ENCODE data around the gene CCDC124. TPM values are rescaled to one million over a fixed set of nuclear protein-coding genes. Genes with fewer than 3 reads are reported as not detected.

CCDC124 gene
- polyA plus RNA-seq, 1 donor: 49.7 TPM

DNA sequence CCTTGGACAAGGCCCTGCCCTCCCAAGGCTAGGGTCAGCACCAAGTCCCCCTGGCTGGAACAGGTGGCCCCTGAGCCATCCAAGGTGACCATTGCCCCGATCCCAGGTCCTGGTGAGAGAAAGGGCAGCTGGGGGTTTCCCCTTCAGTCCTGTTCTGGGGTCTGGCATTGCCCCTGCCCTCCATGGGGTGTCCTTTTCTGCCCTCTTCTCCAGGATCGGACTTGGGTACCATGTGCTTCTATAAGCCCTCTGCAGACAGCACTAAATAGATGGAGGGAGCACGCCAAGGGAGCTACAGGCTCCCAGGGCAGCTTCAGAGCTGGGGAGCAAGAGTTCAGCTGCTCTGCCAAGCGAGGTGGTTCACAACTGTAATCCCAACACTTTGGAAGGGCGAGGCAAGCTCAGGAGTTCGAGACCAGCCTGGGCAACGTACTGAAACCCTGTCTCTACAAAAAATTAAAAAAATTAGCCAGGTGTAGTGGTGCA is 20.5 kb downstream of the CCDC124 start:
- Histone ChIP-seq H3K4me1 (ENCODE audit: control insufficient read depth, insufficient read depth, low read length) (peaks cover 34% of the 10 kb centered on the region), H3K27me3 (ENCODE audit: control insufficient read depth, insufficient read depth, low read length) (peaks cover 74% of the 10 kb centered on the region), H3K4me3 (ENCODE audit: low read length) (no peak overlapping the region), H3K36me3 (ENCODE audit: control insufficient read depth, insufficient read depth, low read length) (no peaks in the 10 kb centered on the region), H3K9me3 (ENCODE audit: control insufficient read depth, low read depth, low read length) (peaks cover 10% of the 10 kb centered on the region), H3K27ac (ENCODE audit: low read length) (no peak overlapping the region)
- no CpG with 5 or more reads among the region's 7 CpGs for WGBS (ENCODE audit: insufficient coverage, low lambda C conversion rate)
- no peak for DNase-seq

DNA sequence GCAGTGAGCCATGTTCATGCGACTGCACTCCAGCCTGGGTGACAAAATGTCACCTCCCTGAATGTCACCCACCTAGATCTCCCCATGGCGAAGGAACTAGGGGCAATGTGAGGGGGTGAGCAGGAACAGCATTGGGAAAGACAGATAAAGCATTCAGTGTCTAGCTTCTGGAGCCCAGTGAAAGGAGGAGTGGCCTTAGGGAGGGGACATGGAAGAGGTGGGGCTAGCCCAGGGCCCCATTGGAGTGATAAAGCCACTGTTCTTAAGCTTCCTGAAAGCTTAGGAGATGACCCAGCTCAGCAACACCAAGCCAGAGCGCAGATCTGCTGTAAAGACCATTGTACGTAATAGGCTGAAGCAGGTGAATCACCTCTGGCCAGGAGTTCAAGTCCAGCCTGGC is 21.1 kb downstream of the CCDC124 start:
- Histone ChIP-seq H3K9me3 (ENCODE audit: control insufficient read depth, low read depth, low read length) (peaks cover 10% of the 10 kb centered on the region), H3K4me1 (ENCODE audit: control insufficient read depth, insufficient read depth, low read length) (peaks cover 30% of the 10 kb centered on the region), H3K4me3 (ENCODE audit: low read length) (no peak overlapping the region), H3K36me3 (ENCODE audit: control insufficient read depth, insufficient read depth, low read length) (no peaks in the 10 kb centered on the region), H3K27me3 (ENCODE audit: control insufficient read depth, insufficient read depth, low read length) (peaks cover 70% of the 10 kb centered on the region), H3K27ac (ENCODE audit: low read length) (no peak overlapping the region)
- DNase-seq: peak in 1 of 2 donors; percentile 54
- 83% methylated on average over 1 of the region's 4 CpGs for WGBS (ENCODE audit: insufficient coverage, low lambda C conversion rate)

DNA sequence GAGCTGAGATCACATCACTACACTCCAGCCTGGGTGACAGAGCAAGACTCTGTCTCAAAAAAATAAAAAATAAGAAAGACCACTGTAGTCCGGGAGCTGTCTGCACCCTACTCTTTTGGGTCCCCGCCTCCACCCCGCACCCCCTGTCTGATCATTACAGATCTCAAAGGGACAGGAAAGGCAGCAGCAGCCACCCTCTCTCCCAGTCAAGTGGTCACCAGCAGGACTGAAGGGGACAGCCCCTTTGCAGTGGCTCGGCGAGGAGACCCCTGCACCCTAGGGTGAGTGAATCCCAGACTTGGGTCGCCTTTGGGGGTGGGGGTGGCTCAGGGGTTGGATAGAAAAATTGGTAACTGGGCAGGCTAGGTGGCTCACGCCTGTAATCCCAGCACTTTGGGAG is 21.6 kb downstream of the CCDC124 start:
- no CpG with 5 or more reads among the region's 7 CpGs for WGBS (ENCODE audit: insufficient coverage, low lambda C conversion rate)

DNA sequence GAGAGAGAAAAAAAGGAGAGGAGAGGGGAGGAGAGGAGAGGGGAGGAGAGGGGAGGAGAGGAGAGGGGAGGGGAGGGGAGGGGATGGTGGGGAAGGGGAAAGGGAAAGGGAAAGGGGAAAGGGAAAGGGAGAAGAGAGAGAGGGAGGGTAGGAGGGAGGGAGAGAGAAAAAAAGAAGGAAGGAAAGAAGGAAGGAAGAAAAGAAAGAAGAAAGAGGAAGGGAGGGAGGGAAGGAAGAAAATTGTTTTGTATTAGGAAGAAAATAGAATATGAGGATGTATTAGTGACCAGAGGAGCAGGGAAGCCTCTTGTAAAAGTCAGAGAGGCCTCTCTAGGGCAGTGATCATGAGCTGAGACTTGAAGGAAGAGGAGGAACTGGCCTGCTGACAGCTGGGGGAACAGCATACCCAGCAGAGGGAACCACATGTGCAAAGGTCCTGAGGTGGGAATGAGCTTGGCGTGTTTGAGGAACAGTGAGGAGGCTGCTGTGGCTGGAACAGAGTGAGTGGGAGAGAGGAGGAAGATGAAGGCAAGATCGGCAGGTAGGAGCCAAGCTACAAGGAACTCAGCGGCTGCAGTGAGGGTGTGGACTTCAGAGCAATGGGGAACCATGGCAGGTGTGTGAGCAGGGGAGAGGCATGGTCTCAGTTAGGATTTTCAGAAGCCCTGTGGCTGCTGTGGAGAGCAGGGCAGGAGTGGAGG is 24.5 kb downstream of the CCDC124 start:
- DNase-seq: no peak
- no peak overlapping the region for H3K27ac ChIP-seq (ENCODE audit: low read length)
- peaks cover 37% of the 10 kb centered on the region for H3K27me3 ChIP-seq (ENCODE audit: control insufficient read depth, insufficient read depth, low read length)
- H3K36me3 ChIP-seq (ENCODE audit: control insufficient read depth, insufficient read depth, low read length): no peaks in the 10 kb centered on the region
- WGBS (ENCODE audit: insufficient coverage, low lambda C conversion rate): no CpG with 5 or more reads among the region's 3 CpGs
- H3K4me3 ChIP-seq (ENCODE audit: low read length): no peak overlapping the region
- peaks cover 4% of the 10 kb centered on the region for H3K4me1 ChIP-seq (ENCODE audit: control insufficient read depth, insufficient read depth, low read length)
- no peaks in the 10 kb centered on the region for H3K9me3 ChIP-seq (ENCODE audit: control insufficient read depth, low read depth, low read length)

More for the DNA sequence above, 21.6 kb downstream of the CCDC124 start:
- Histone ChIP-seq H3K4me1 (ENCODE audit: control insufficient read depth, insufficient read depth, low read length) (peaks cover 25% of the 10 kb centered on the region), H3K9me3 (ENCODE audit: control insufficient read depth, low read depth, low read length) (peaks cover 10% of the 10 kb centered on the region), H3K36me3 (ENCODE audit: control insufficient read depth, insufficient read depth, low read length) (no peaks in the 10 kb centered on the region), H3K27ac (ENCODE audit: low read length) (no peak overlapping the region), H3K27me3 (ENCODE audit: control insufficient read depth, insufficient read depth, low read length) (peaks cover 64% of the 10 kb centered on the region), H3K4me3 (ENCODE audit: low read length) (no peak overlapping the region)
- DNase-seq: no peak

DNA sequence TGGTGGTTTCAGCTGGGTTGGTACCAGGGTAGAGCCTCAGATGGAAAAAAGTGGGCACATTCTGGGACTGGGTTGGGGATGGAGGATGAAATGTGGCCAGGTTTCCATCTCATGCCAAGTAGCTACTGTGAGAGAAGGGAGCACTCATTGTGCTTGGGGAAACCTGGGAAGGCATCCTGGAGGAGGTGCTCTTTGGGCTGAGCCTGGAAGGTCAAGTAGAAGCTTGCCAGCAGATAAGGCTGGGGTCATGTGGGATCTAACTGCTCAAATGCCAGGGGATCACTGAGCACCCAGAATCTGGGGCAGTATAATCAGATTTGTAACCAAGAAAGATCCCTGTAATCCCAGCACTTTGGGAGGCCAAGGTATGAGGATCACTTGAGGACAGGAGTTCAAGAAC is 25.1 kb downstream of the CCDC124 start:
- DNase-seq: no peak
- Histone ChIP-seq H3K4me1 (ENCODE audit: control insufficient read depth, insufficient read depth, low read length) (no peaks in the 10 kb centered on the region), H3K27ac (ENCODE audit: low read length) (no peak overlapping the region), H3K36me3 (ENCODE audit: control insufficient read depth, insufficient read depth, low read length) (no peaks in the 10 kb centered on the region), H3K4me3 (ENCODE audit: low read length) (no peak overlapping the region), H3K9me3 (ENCODE audit: control insufficient read depth, low read depth, low read length) (no peaks in the 10 kb centered on the region), H3K27me3 (ENCODE audit: control insufficient read depth, insufficient read depth, low read length) (peaks cover 31% of the 10 kb centered on the region)

DNA sequence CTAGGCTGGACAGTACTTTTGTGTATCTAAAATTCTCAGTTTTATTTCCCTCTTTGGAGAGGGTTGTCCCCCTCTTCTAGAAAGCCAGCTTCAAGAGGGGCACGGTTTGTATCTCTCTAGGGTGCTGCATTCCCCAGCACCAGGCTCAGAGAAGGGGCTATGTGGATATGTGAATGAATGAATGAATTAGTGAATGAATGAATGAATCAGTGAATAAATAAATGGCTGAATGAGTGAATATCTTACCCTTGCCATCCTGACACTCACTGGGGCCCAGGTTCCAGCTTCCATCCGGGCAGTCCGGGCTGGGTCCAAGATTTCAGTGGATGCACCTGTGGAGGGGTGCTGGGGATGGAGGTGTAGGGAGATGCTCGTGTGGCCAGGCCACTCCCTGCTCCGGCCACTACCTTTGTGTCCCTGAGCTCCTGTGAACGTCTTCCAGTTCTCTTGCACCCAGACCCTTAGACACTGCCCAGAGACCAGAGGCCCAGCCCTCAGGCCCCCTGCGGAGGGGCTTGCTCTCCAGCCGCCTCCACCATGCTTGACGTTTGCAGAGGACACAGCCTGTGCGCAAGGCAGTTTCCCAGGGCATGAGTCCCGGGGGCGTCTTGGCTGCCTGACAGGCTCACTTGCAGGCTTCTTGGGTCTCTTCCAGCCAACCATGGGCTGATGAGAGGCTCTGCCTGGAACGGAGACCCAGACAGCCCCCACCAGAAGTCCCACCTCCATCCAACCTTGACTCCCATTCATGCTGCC is 31.3 kb downstream of the CCDC124 start:
- DNase-seq: no peak

DNA sequence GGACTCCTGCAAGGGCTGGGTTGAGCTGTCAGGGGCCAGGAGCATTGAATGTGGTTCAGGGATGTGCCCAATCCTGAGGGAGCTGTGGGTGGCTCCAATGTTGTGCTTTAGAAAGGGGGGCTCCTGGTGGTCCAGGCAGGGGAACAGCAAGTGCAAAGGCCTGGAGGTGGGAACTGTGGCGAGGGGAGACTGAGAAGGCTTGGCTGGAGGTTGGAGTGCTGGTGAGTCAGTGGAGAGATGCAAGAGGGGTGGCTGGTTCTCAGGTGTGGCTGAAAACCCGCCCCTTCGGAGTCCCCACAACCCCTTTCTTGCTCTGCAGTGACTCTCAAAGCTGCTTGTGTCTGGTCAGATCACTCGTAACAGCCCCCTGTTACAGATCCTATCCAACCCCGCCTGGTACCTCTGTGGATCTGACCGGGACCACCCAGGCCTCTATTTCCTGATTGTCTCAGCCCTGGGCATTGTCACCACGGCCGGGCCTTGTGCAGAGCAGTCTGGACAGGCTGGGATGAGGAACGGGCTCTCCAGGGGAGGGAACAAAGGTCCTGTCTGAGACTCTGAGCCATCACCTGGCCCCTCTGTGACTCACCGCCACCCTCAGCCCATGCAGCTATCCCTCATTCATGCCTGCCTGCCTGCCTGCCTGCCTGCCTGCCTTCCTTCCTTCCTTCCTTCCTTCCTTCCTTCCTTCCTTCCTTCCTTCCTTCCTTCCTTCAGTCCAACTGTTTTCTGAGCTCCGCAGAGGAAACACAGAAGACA is 32.7 kb downstream of the CCDC124 start:
- H3K36me3 ChIP-seq (ENCODE audit: control insufficient read depth, insufficient read depth, low read length): no peaks in the 10 kb centered on the region
- no peak overlapping the region for H3K4me3 ChIP-seq (ENCODE audit: low read length)
- no peak overlapping the region for H3K27ac ChIP-seq (ENCODE audit: low read length)
- WGBS (ENCODE audit: insufficient coverage, low lambda C conversion rate): 60% methylated on average over 1 of the region's 11 CpGs
- peaks cover 23% of the 10 kb centered on the region for H3K27me3 ChIP-seq (ENCODE audit: control insufficient read depth, insufficient read depth, low read length)
- DNase-seq: peak; percentile 72 to 86
- H3K9me3 ChIP-seq (ENCODE audit: control insufficient read depth, low read depth, low read length): peaks cover 3% of the 10 kb centered on the region
- peaks cover 8% of the 10 kb centered on the region for H3K4me1 ChIP-seq (ENCODE audit: control insufficient read depth, insufficient read depth, low read length)

More for the DNA sequence above, 31.3 kb downstream of the CCDC124 start:
- Histone ChIP-seq H3K27me3 (ENCODE audit: control insufficient read depth, insufficient read depth, low read length) (peaks cover 23% of the 10 kb centered on the region), H3K27ac (ENCODE audit: low read length) (no peak overlapping the region), H3K4me3 (ENCODE audit: low read length) (no peak overlapping the region), H3K9me3 (ENCODE audit: control insufficient read depth, low read depth, low read length) (peaks cover 3% of the 10 kb centered on the region), H3K36me3 (ENCODE audit: control insufficient read depth, insufficient read depth, low read length) (no peaks in the 10 kb centered on the region), H3K4me1 (ENCODE audit: control insufficient read depth, insufficient read depth, low read length) (peaks cover 8% of the 10 kb centered on the region)
- WGBS (ENCODE audit: insufficient coverage, low lambda C conversion rate): no CpG with 5 or more reads among the region's 13 CpGs

DNA sequence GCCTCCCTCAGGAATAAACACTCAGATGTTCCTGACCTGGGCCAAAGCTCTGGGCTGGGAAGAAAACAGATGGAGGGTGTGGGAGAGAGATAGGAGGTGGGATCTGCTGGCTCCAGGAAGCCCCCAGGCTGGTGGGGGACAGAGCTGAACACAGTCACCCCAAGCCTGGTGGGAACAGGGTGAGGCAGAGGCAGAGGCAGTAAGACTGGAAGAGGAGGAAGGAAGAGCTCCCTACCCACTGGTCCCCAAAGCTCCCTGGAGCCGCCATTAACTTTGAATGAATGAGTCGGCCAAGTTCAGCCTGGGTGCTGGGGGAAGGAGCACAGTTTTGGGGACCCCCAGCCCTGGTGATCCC is 33.3 kb downstream of the CCDC124 start:
- peaks cover 23% of the 10 kb centered on the region for H3K27me3 ChIP-seq (ENCODE audit: control insufficient read depth, insufficient read depth, low read length)
- H3K27ac ChIP-seq (ENCODE audit: low read length): no peak overlapping the region
- H3K4me1 ChIP-seq (ENCODE audit: control insufficient read depth, insufficient read depth, low read length): peaks cover 8% of the 10 kb centered on the region
- WGBS (ENCODE audit: insufficient coverage, low lambda C conversion rate): no CpG with 5 or more reads among the region's 2 CpGs
- H3K36me3 ChIP-seq (ENCODE audit: control insufficient read depth, insufficient read depth, low read length): no peaks in the 10 kb centered on the region
- H3K4me3 ChIP-seq (ENCODE audit: low read length): no peak overlapping the region
- DNase-seq: peak in 1 of 2 donors; percentile 13
- peaks cover 3% of the 10 kb centered on the region for H3K9me3 ChIP-seq (ENCODE audit: control insufficient read depth, low read depth, low read length)

DNA sequence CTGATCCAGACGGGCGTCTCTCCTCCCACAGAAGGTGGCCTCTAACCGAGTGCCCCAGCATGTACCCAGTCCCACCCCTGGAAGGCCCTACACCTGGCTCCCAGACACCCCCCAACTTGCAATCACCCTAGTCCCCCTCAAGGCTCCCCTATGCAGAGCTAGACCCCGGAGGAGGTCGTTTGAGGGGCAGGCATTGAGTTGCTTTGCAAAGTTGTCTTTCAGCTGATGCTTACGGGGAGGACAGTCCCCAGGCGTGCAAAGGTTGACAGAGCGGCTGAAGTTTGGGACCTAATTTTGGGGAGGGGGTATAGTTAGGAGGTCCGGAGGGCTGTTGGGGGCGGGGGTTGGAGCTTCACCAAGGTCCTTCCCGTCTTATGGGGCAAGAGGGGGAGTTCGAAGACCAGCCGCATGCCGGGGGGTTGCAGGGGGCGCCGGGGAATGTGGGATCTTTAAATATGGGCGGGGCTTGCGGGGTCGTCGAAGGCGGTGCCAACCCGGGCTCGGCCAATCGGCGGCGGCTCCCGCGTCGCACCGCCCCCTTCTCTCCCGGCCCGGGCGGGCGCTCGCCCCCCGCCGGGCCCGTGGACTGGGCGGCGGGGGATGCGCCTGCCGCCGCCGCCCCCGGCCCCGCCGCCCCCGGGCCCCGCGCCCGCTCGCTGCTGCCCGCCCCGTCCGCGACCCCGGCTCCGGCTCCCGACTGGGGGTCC is 33.9 kb downstream of the CCDC124 start, which contains the start of gene KCNN1:
KCNN1 (plus strand) TSS at position 558 of the 707 bp plus-strand sequence. CDS start 6,782 bp downstream, outside the sequence.
- peak within 1 kb of the TSS; percentile 24 for H3K4me3 ChIP-seq (ENCODE audit: low read length)
- DNase-seq: no peak
- WGBS (ENCODE audit: insufficient coverage, low lambda C conversion rate): no CpG with 5 or more reads among the region's 59 CpGs

More for the DNA sequence above, 33.9 kb downstream of the CCDC124 start, which contains the start of gene KCNN1:
- H3K4me1 ChIP-seq (ENCODE audit: control insufficient read depth, insufficient read depth, low read length): peaks cover 8% of the 10 kb centered on the region
- no peaks in the 10 kb centered on the region for H3K36me3 ChIP-seq (ENCODE audit: control insufficient read depth, insufficient read depth, low read length)
- H3K27me3 ChIP-seq (ENCODE audit: control insufficient read depth, insufficient read depth, low read length): peaks cover 23% of the 10 kb centered on the region
- H3K9me3 ChIP-seq (ENCODE audit: control insufficient read depth, low read depth, low read length): peaks cover 3% of the 10 kb centered on the region
- H3K27ac ChIP-seq (ENCODE audit: low read length): no peak within 1 kb of the TSS

Data from large intestine (tissue), 3 donors.